WERI-Rb-1 (cell line): ENCODE data around the gene ATP6V0D1.
"Not testable (repeated sequence)": the region's sequence is repeated elsewhere in the genome, so short reads cannot be mapped to it uniquely, and the experiment has no call there.

ENCODE experiments used
- DNase-seq: peaks from one replicate; pipeline ENCODE4 v3.0.0-alpha.2; 2020
- H3K27ac ChIP-seq: fragments of 250-450 bp; sonication (Bioruptor Pico); 2 replicates; pipeline ENCODE4 v1.5.1; 2020; ENCODE audit warnings: mild to moderate bottlenecking, moderate library complexity
- H3K27me3 ChIP-seq: fragments of 250-450 bp; sonication (Bioruptor Pico); 2 replicates; pipeline ENCODE4 v1.5.1; 2021; ENCODE audit warnings: mild to moderate bottlenecking, low read depth, moderate library complexity; ENCODE audit not compliant: insufficient read depth, severe bottlenecking
- H3K36me3 ChIP-seq: fragments of 250-450 bp; sonication (Bioruptor Pico); 2 replicates; pipeline ENCODE4 v1.5.1; 2020; ENCODE audit warnings: mild to moderate bottlenecking, moderate library complexity
- H3K4me3 ChIP-seq: 2 replicates; pipeline ENCODE4 v1.5.1; 2011; ENCODE audit warnings: low read depth, mild to moderate bottlenecking, control low read depth, low read length
- H3K9me3 ChIP-seq: fragments of 250-450 bp; sonication (Bioruptor Pico); 2 replicates; pipeline ENCODE4 v1.5.1; 2021; ENCODE audit warnings: mild to moderate bottlenecking, moderate library complexity; ENCODE audit not compliant: severe bottlenecking
- CTCF ChIP-seq: IDR thresholded peaks from 2 replicates; pipeline ENCODE4 v1.5.1; 2011; ENCODE audit warnings: low read depth, mild to moderate bottlenecking, control low read depth, inconsistent platforms, low read length

Gene ATP6V0D1

GRCh38 chr16:67419502-67419901 lies 61.5 kb downstream of the ATP6V0D1 start:
- Histone ChIP-seq H3K27ac (peak overlapping the region; percentile 43), H3K36me3 (no peaks in the 10 kb centered on the region; the same call in 1 of the 2 replicates)
- peak; percentile 84 for DNase-seq

GRCh38 chr16:67417333-67418061 lies 63.5 kb downstream of the ATP6V0D1 start:
- H3K27ac ChIP-seq: no peak overlapping the region
- no peaks in the 10 kb centered on the region for H3K27me3 ChIP-seq
- H3K36me3 ChIP-seq: no peaks in the 10 kb centered on the region; the same call in 1 of the 2 replicates
- DNase-seq: no peak
- no peak for TF ChIP-seq CTCF
- no peak overlapping the region for H3K4me3 ChIP-seq
- no peaks in the 10 kb centered on the region for H3K9me3 ChIP-seq

More at GRCh38 chr16:67419502-67419901, 61.5 kb downstream of the ATP6V0D1 start:
- Histone ChIP-seq H3K9me3 (no peaks in the 10 kb centered on the region), H3K4me3 (no peak overlapping the region), H3K27me3 (no peaks in the 10 kb centered on the region)
- TF ChIP-seq CTCF: no peak

DNA sequence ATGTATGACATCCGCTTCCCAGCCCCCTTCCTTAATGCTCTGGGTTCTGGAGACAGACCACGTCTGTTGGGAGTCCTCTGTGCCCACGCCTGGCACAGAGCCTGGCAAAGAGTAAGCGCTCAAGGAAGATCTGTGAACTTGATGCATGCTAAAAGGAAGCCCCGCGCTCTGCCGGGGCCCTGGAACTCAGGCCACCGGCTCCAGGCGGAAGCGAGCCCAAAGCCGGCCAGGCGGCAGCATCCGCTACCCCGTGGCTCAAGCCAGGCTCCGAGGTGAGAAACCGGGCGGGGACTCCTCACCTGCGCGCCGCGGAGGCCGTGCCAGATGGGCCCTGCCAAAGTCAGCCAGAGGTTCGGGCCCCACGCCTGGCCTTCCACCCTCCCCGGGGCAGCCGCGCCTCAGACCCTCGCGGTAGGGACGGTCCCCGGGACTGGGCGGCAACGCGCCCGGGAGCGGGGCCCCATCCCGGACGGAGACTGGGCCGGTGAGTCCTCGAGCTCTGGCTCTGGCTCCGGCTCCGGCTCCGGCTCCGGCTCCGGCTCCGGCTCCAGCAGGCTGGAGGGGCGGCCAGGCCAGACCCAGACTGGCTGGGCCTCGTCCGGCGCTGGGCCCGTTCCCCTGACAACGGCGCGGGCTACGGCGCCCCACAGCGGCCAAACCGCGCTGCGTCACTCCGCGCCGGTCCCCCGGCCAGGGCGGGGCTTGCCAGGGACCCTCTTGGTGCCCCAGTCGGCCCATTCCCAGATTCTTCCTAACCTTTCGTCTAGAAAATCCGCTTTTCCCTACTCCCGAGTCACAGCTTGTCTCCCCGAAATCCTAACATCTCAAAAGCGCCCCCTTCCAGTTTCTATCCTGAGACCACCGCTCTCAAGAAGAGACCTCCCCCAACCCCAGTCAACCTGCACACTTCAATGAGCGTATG lies 64.8 kb downstream of the ATP6V0D1 start, which contains the start of gene ZDHHC1:
Gene ZDHHC1 (minus strand): TSS at position 606 of the 922 bp plus-strand sequence. CDS start 8,702 bp downstream, outside the sequence.
- Histone ChIP-seq H3K27ac (peak within 1 kb of the TSS; percentile 72), H3K4me3 (peak within 1 kb of the TSS; percentile 81), H3K36me3 (no peaks in the 10 kb centered on the region; the same call in 1 of the 2 replicates), H3K27me3 (no peaks in the 10 kb centered on the region), H3K9me3 (no peaks in the 10 kb centered on the region)
- peak; percentile 71 for DNase-seq
- TF ChIP-seq CTCF: peak; percentile 78

DNA sequence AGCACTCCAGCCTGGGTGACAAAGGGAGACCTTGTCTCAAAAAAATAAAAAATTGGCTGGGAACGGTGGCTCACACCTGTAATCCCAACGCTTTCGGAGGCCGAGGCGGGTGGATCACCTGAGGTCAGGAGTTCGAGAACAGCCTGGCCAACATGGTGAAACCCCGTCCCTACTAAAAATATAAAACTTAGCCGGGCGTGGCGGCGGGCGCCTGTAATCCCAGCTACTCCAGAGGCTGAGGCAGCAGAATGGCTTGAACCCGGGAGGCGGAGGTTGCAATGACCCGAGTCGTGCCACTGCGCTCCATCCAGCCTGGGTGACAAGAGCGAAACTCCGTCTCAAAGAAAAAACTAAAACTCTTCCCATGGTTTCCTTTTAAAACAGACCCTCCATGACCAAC lies 65.5 kb downstream of the ATP6V0D1 start:
- peak overlapping the region; percentile 81 for H3K4me3 ChIP-seq

DNA sequence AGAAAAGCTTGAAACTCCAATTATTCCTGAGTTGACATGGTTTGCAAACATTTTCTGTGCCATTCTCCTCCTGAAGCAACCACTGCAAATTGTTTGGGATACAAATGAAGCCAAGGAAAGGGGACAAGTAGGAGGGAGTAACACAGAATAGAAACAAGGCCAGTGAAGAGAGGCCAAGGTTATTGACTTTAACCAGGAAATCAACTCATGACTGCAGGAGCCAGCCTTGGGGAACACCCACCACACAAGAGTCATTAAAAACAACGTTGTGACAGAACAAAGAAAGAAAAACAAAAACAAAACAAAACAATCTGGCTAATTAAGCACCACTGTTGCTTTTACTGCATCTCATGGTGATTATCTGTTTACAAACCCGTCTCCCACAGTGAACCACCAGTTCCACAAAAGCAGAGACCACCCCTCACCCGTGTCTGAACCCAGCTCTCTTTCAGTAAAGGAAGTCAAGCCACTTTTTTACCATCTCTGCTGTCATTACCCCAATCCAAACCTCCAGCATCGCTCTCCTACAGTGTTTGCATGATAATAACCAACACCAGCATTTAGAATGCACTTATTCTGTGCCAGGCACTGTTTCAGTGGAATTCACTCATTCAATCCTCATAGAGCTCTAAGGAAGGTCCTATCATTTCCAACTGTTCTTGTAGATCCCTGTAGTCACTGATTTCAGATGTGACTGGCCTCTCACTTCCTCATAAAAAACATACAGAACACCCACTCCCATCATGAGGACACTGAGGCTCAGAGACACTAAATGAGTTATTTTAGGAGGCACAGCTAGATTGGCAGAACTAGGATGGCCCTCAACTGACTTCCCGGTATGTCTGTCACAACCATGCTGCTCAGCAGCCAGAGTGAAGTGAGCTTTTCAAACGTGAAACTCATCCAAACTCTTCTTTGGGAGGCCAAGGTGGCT lies 66.7 kb downstream of the ATP6V0D1 start:
- DNase-seq: no peak
- Histone ChIP-seq H3K36me3 (no peaks in the 10 kb centered on the region; the same call in 1 of the 2 replicates), H3K4me3 (no peak overlapping the region), H3K9me3 (no peaks in the 10 kb centered on the region), H3K27me3 (no peaks in the 10 kb centered on the region), H3K27ac (no peak overlapping the region)
- TF ChIP-seq CTCF: no peak

More for the DNA sequence above, 65.5 kb downstream of the ATP6V0D1 start:
- not testable (repeated sequence) for H3K9me3 ChIP-seq, H3K36me3 ChIP-seq, H3K27me3 ChIP-seq, H3K27ac ChIP-seq, DNase-seq
